ENCODE data around the gene YJEFN3. TPM values are rescaled to one million over a fixed set of nuclear protein-coding genes. Genes with fewer than 3 reads are reported as not detected.
A peak's percentile ranks its signal among the peaks of the same experiment; 100 is the strongest.

Gene YJEFN3
- total and polyA plus RNA-seq, 2 of the 8 experiments (the other 6 are each of a cell fraction or from before 2014, with no cell fraction given), result 5.7 to 9.4 TPM

DNA sequence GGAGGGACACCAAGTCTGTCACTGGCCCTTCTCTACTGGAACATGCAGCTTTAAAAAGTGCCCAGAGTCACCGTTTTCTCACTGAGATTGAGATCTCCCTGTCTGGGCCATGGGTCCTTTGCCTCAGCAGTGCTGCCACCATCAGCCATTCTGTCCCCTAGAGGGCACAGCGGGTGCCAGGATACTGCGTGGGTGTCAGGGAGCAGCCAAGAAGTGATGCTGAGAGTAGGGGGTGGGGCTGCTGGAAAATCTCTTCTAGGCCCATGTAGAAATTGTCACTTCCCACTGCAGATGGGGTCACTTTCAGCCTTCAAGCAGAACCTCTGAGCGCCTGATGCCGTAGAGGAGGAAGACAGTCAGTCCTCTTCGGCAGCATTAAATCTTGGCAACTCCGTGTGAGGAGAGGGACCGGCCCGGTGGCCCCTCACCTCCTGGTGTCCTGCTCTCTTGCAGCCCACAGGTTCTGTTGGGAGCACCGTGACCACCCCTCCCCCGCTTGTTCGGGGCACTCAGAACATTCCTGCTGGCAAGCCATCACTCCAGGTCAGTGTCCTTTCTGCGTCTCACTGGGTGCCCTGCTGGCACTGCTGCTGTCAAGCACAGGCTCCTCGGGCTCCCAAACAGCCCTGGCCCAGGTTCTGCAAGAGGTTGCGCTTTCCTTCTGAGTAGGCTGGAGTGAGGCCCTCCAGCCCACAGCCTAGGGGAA lies 34.7 kb upstream of the YJEFN3 start:
- H2BK12ac ChIP-seq (ENCODE audit: low read depth, low read length), result no peak overlapping the region
- H3K4me2 ChIP-seq (ENCODE audit: insufficient read depth in 1 of 2, low read depth in 2 of 2, low read length in 2 of 2), result no peak overlapping the region
- H3K56ac ChIP-seq (replicated peaks; ENCODE audit: insufficient read length, low read depth, low read length), result no peak overlapping the region
- 92% methylated on average over 15 of the region's 15 CpGs; no CpG with 5 or more reads in 1 of the 2 experiments for WGBS, 2 experiments (ENCODE audit: extremely low coverage in 1 of 2, insufficient coverage in 1 of 2, insufficient read length in 1 of 2, insufficient replicate concordance in 2 of 2, low coverage in 1 of 2, low lambda C conversion rate in 2 of 2, missing lambda C conversion rate in 1 of 2)
- H3K4me1 ChIP-seq (replicated peaks in 1 of 4; ENCODE audit: control insufficient read depth in 3 of 4, insufficient read depth in 4 of 4, low read length in 3 of 4), result peaks cover 5 to 8% (median 7%) of the 10 kb centered on the region in 4 experiments
- peaks cover 9 to 34% (median 33%) of the 10 kb centered on the region in 4 experiments; a peak in 7 of 8 replicates for H3K36me3 ChIP-seq (ENCODE audit: control insufficient read depth in 2 of 4, insufficient read depth in 4 of 4, low read length in 3 of 4)
- ChIA-PET CTCF (ENCODE audit: partially characterized antibody) (interaction anchor here (1.6 to 9.8 kb wide), 3 partner anchors 12 to 129 kb away, joined by 5 to 146 read pairs (median 7); no protein-coding TSS in a partner anchor), POLR2A (ENCODE audit: partially characterized antibody) (no interaction called here)
- H3K14ac ChIP-seq (ENCODE audit: insufficient read length), result no peak overlapping the region
- H3K79me2 ChIP-seq (ENCODE audit: control insufficient read depth in 1 of 2, insufficient read depth in 2 of 2, low read length in 2 of 2), result peaks cover 0 to 26% of the 10 kb centered on the region in 2 experiments; a peak in 2 of 4 replicates
- DNase-seq (ENCODE audit: low read depth in 1 of 2, low spot score in 2 of 2) (no peak), FAIRE-seq (no peak)
- H3K23me2 ChIP-seq (ENCODE audit: low read depth, low read length), result no peaks in the 10 kb centered on the region
- no peak overlapping the region for H3K23ac ChIP-seq (ENCODE audit: insufficient read length)
- H3K4me3 ChIP-seq (ENCODE audit: extremely low read depth in 1 of 4, insufficient read depth in 2 of 4, low read depth in 3 of 4, low read length in 4 of 4), result no peak overlapping the region
- no peak overlapping the region for H3K4ac ChIP-seq (replicated peaks; ENCODE audit: insufficient read length, low read depth, low read length)
- H2BK5ac ChIP-seq (ENCODE audit: low read depth, low read length), result no peak overlapping the region
- H2BK20ac ChIP-seq (ENCODE audit: low read length), result no peak overlapping the region
- no peak overlapping the region for H3K27ac ChIP-seq (ENCODE audit: low read depth, low read length)
- peak overlapping the region; percentile 86 for H4K8ac ChIP-seq (ENCODE audit: extremely low read depth, insufficient read depth, low read length)
- no peak overlapping the region for H4K5ac ChIP-seq (ENCODE audit: insufficient read length, low read depth, low read length)
- no peak overlapping the region for H2BK120ac ChIP-seq (replicated peaks; ENCODE audit: low read depth, low read length)
- H2AFZ ChIP-seq (ENCODE audit: low read length), result no peak overlapping the region
- no peak overlapping the region for H4K91ac ChIP-seq (replicated peaks; ENCODE audit: insufficient read length, low read length)
- H3K9me3 ChIP-seq (ENCODE audit: insufficient read depth in 2 of 2, low read depth in 1 of 2, low read length in 1 of 2), result no peaks in the 10 kb centered on the region
- no peaks in the 10 kb centered on the region for H3K27me3 ChIP-seq (replicated peaks in 1 of 4; ENCODE audit: control insufficient read depth in 3 of 4, extremely low read depth in 1 of 4, insufficient read depth in 3 of 4, low read length in 3 of 4)
- no peak overlapping the region for H2BK15ac ChIP-seq (ENCODE audit: low read length)
- H2AK5ac ChIP-seq (ENCODE audit: low read depth, low read length), result no peak overlapping the region
- H3K79me1 ChIP-seq (ENCODE audit: low read depth, low read length), result peaks cover 12% of the 10 kb centered on the region; the same call in 1 of the 2 replicates
- peaks cover 14 to 23% of the 10 kb centered on the region in 2 experiments for H4K20me1 ChIP-seq (replicated peaks in 1 of 2; ENCODE audit: control insufficient read depth in 1 of 2, insufficient read depth in 2 of 2, low read length in 2 of 2)
- no peak overlapping the region for H3K18ac ChIP-seq (ENCODE audit: extremely low read depth, low read length)
- H3K9ac ChIP-seq (replicated peaks in 1 of 4; ENCODE audit: extremely low read depth in 1 of 4, low read depth in 3 of 4, low read length in 3 of 4), result peak overlapping the region in 2 of 4 experiments; percentile 20 to 45; a peak in 3 of 7 replicates
- TF ChIP-seq RBBP5 (IDR thresholded peaks at IDR 0.05; ENCODE audit: borderline replicate concordance, low read depth, low read length) (no peak), TCF12 (IDR thresholded peaks at IDR 0.05; ENCODE audit: low read depth, low read length) (no peak), CEBPB (IDR thresholded peaks at IDR 0.05; ENCODE audit: low read depth, low read length) (no peak), TAF7 (optimal IDR thresholded peaks at IDR 0.05; ENCODE audit: borderline replicate concordance, low read depth, low read length) (no peak), SP4 (IDR thresholded peaks at IDR 0.05; ENCODE audit: low read length) (no peak), FOSL1 (IDR thresholded peaks at IDR 0.05; ENCODE audit: insufficient read depth, low read depth, low read length) (no peak), NANOG (IDR thresholded peaks at IDR 0.05; ENCODE audit: insufficient read depth, low read depth, low read length, poor library complexity, severe bottlenecking) (no peak), KDM1A (IDR thresholded peaks at IDR 0.05; ENCODE audit: borderline replicate concordance, low read length) (no peak), KDM4A (IDR thresholded peaks at IDR 0.05; ENCODE audit: low read depth, low read length, severe bottlenecking) (no peak), BACH1 (IDR thresholded peaks at IDR 0.05; ENCODE audit: low read length) (no peak), MAFK (IDR thresholded peaks at IDR 0.05; ENCODE audit: low read depth, low read length) (no peak), EZH2 (IDR thresholded peaks at IDR 0.05; ENCODE audit: low read depth, low read length, severe bottlenecking) (no peak)

Data from H1 (cell line).